Prostate gland (tissue), 2 donors: ENCODE results near the gene IKZF1. TPM values are rescaled to one million over a fixed set of nuclear protein-coding genes. Genes with fewer than 3 reads are reported as not detected.

ENCODE experiments used
- DNase-seq: peaks from one replicate; pipeline ENCODE4 v3.0.0-alpha.2; 2019; ENCODE audit warnings: low spot score
- H3K27ac ChIP-seq, 2 donors: fragments of 200-600 bp; sonication (generic); 2 replicates each; pipeline ENCODE4 v1.5.1; 2017 to 2019
- H3K27me3 ChIP-seq: fragments of 200-600 bp; sonication (generic); replicated peaks from 2 replicates; pipeline ENCODE4 v1.5.1; 2019; ENCODE audit not compliant: insufficient read depth
- H3K36me3 ChIP-seq, 2 donors: fragments of 200-600 bp; sonication (generic); 1 replicate in 1 of 2; 2 replicates in 1 of 2; pipeline versions ENCODE4 v1.5.1 to v1.8.1; 2017 to 2019
- H3K4me1 ChIP-seq: fragments of 200-600 bp; sonication (generic); replicated peaks from 2 replicates; pipeline ENCODE4 v1.5.1; 2019
- H3K4me3 ChIP-seq, 2 donors: fragments of 200-600 bp; sonication (generic); 2 replicates each; pipeline ENCODE4 v1.5.1; 2017 to 2019
- H3K9me3 ChIP-seq: fragments of 200-600 bp; sonication (generic); 2 replicates; pipeline ENCODE4 v1.5.1; 2017
- POLR2A ChIP-seq: fragments of 450-650 bp; IDR thresholded peaks from one replicate; pipeline ENCODE4 v1.6.1; 2016; ENCODE audit warnings: antibody characterized with exemption, mild to moderate bottlenecking
- POLR2AphosphoS5 ChIP-seq: sonication (generic); formaldehyde crosslinking; IDR thresholded peaks from one replicate; pipeline ENCODE4 v1.6.1; 2017; ENCODE audit warnings: antibody characterized with exemption
- WGBS: methylation state at CpG from one replicate; pipeline ENCODE4 v1.1.5; 2018; 5-methylcytosine and 5-hydroxymethylcytosine counted together
- intact Hi-C: fragments of 100-400 bp; cut with DNase I; formaldehyde crosslinking; loops from one replicate; pipeline ENCODE4 v1.14.2; 2022
- total RNA-seq, 2 donors: library from RNA; depleted of rRNA; stranded (reverse); fragments of >200 nt; gene quantifications; one replicate each; pipeline ENCODE4 v1.1.0, GENCODE V29; 2016
- TF ChIP-seq, protein P1 (sequence below), 4 experiments: fragments of 200-600 bp in 2 of 4; fragments of 450-650 bp in 2 of 4; sonication (generic) in 2 of 4; IDR thresholded peaks; 1 replicate in 3 of 4; 2 replicates in 1 of 4; pipeline ENCODE4 v1.5.1; 2016 to 2019; ENCODE audit warnings: antibody characterized with exemption in 4 of 4, mild to moderate bottlenecking in 2 of 4, moderate library complexity in 2 of 4

Gene IKZF1
- total RNA-seq, 2 donors from 2014 or later, result 2.7 to 7.7 TPM

GRCh38 chr7:50273870-50274269 lies 30.6 kb upstream of the IKZF1 start:
- no peak for TF ChIP-seq POLR2AphosphoS5
- no peak for TF ChIP-seq POLR2A
- TF ChIP-seq, protein P1, sequence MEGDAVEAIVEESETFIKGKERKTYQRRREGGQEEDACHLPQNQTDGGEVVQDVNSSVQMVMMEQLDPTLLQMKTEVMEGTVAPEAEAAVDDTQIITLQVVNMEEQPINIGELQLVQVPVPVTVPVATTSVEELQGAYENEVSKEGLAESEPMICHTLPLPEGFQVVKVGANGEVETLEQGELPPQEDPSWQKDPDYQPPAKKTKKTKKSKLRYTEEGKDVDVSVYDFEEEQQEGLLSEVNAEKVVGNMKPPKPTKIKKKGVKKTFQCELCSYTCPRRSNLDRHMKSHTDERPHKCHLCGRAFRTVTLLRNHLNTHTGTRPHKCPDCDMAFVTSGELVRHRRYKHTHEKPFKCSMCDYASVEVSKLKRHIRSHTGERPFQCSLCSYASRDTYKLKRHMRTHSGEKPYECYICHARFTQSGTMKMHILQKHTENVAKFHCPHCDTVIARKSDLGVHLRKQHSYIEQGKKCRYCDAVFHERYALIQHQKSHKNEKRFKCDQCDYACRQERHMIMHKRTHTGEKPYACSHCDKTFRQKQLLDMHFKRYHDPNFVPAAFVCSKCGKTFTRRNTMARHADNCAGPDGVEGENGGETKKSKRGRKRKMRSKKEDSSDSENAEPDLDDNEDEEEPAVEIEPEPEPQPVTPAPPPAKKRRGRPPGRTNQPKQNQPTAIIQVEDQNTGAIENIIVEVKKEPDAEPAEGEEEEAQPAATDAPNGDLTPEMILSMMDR (IDR thresholded peaks at IDR 0.05), result no peak
- no peak overlapping the region for H3K4me3 ChIP-seq
- no peak overlapping the region for H3K27ac ChIP-seq
- no peaks in the 10 kb centered on the region for H3K4me1 ChIP-seq
- H3K9me3 ChIP-seq, result no peaks in the 10 kb centered on the region
- DNase-seq, result no peak
- intact Hi-C loops, result no loop called here
- WGBS, result 91% methylated on average over 1 of the region's 1 CpG
- H3K36me3 ChIP-seq, result no peaks in the 10 kb centered on the region
- no peaks in the 10 kb centered on the region for H3K27me3 ChIP-seq

DNA sequence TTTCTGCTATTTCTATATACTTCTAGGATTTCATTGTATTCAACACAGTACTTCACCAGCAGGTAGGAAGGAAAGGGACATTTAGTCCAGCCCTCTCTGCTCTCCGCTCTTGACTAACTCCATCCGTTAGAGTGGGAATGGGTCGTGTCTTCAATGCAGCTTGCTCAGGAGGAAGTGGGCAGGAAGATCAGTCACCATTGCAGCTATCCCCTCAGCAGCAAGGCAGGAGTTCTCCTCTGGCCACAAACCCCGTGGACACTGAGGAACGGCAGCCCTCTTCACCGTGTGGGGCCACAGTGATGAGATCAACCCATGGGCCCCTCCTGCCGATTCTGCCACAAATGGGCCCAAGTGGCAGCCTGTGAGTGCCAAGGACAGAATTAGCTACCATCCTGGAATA lies 30.2 kb upstream of the IKZF1 start:
- WGBS, result 72% methylated on average over 7 of the region's 7 CpGs
- no peaks in the 10 kb centered on the region for H3K4me1 ChIP-seq
- no peak for DNase-seq
- H3K36me3 ChIP-seq, result no peaks in the 10 kb centered on the region
- H3K4me3 ChIP-seq, result no peak overlapping the region
- TF ChIP-seq POLR2A (no peak), POLR2AphosphoS5 (no peak)
- TF ChIP-seq, protein P1 (IDR thresholded peaks at IDR 0.05), result no peak
- intact Hi-C loops, result no loop called here
- H3K9me3 ChIP-seq, result no peaks in the 10 kb centered on the region
- H3K27ac ChIP-seq, result no peak overlapping the region
- no peaks in the 10 kb centered on the region for H3K27me3 ChIP-seq

DNA sequence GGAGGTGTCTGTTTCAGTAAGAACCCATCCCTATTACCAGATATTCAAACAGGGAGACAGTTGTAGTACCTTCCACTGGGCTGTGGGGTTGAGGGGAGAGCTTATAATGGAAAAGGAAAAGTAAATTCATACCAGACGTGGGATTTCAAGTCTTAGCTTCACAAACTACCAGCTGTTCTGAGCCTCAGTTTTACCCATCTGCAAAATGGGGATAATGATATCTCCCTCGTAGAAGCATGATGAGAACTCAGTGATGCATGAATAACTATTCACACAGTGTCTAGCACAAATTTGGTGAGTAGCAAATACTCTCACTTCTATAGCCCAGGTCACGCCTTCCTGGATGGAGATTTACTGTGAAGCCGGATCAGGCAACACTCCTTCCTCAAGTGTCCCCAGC lies 29.1 kb upstream of the IKZF1 start:
- TF ChIP-seq POLR2AphosphoS5 (no peak), POLR2A (no peak)
- TF ChIP-seq, protein P1 (IDR thresholded peaks at IDR 0.05), result no peak

GRCh38 chr7:50276483-50276882 lies 28.0 kb upstream of the IKZF1 start:
- no peaks in the 10 kb centered on the region for H3K36me3 ChIP-seq
- no peak for DNase-seq
- no peak overlapping the region for H3K4me3 ChIP-seq
- no peaks in the 10 kb centered on the region for H3K9me3 ChIP-seq
- 11% methylated on average over 1 of the region's 1 CpG for WGBS
- intact Hi-C loops, result no loop called here
- no peak overlapping the region for H3K27ac ChIP-seq
- no peaks in the 10 kb centered on the region for H3K4me1 ChIP-seq
- TF ChIP-seq, protein P1 (IDR thresholded peaks at IDR 0.05), result no peak
- no peak for TF ChIP-seq POLR2AphosphoS5
- H3K27me3 ChIP-seq, result no peaks in the 10 kb centered on the region

More for the DNA sequence above, 29.1 kb upstream of the IKZF1 start:
- Histone ChIP-seq H3K27ac (no peak overlapping the region), H3K9me3 (no peaks in the 10 kb centered on the region), H3K27me3 (no peaks in the 10 kb centered on the region), H3K4me1 (no peaks in the 10 kb centered on the region), H3K36me3 (no peaks in the 10 kb centered on the region), H3K4me3 (no peak overlapping the region)
- intact Hi-C loops, result no loop called here
- WGBS, result 87% methylated on average over 4 of the region's 4 CpGs
- DNase-seq, result no peak

DNA sequence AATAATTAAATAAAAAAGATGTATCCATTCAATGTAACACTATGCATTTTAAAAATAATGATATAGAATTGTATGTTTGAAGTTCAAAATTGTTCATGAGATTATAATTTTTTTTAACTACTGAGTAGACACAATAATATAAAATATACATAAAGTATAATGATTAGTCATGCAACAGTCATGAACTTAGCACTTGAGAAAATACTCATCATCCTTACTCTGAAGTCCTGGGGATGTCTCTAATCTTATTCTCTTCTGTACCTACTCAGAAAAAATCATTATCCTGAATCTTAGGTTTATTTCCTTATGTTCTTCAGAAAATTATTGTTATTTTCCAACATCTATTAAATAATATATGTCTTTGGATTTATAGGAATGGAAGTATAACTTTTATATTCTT lies 26.4 kb upstream of the IKZF1 start:
- DNase-seq, result no peak
- H3K27me3 ChIP-seq, result no peaks in the 10 kb centered on the region
- H3K9me3 ChIP-seq, result no peaks in the 10 kb centered on the region
- H3K27ac ChIP-seq, result no peak overlapping the region
- TF ChIP-seq, protein P1 (IDR thresholded peaks at IDR 0.05), result no peak
- no peak for TF ChIP-seq POLR2AphosphoS5
- no peak for TF ChIP-seq POLR2A
- H3K4me3 ChIP-seq, result no peak overlapping the region
- intact Hi-C loops, result no loop called here
- H3K4me1 ChIP-seq, result no peaks in the 10 kb centered on the region
- H3K36me3 ChIP-seq, result no peaks in the 10 kb centered on the region
